ENCODE measurements around the gene NAALADL2.
A peak's percentile ranks its signal among the peaks of the same experiment; 100 is the strongest.
"Not testable (repeated sequence)": the region's sequence is repeated elsewhere in the genome, so short reads cannot be mapped to it uniquely, and the experiment has no call there.

NAALADL2 gene

GRCh38 chr3:175343946-175344345 is 484.8 kb downstream of the NAALADL2 start:
- TF ChIP-seq CTCF (IDR thresholded peaks at IDR 0.05; ENCODE audit: low read depth, low read length) = no peak
- DNase-seq (ENCODE audit: extremely low read depth, low read depth) = no peak

GRCh38 chr3:175346573-175347356 is 487.6 kb downstream of the NAALADL2 start:
- no peak for TF ChIP-seq CTCF (IDR thresholded peaks at IDR 0.05; ENCODE audit: low read depth, low read length)
- peak; percentile 72 for DNase-seq (ENCODE audit: extremely low read depth, low read depth)

- no peak for TF ChIP-seq CTCF (IDR thresholded peaks at IDR 0.05; ENCODE audit: low read depth, low read length)
- DNase-seq (ENCODE audit: extremely low read depth, low read depth) = no peak
Measured at GRCh38 chr3:175349168-175349567, 490.0 kb downstream of the NAALADL2 start.

GRCh38 chr3:175355801-175356335 is 496.7 kb downstream of the NAALADL2 start:
- no peak for DNase-seq (ENCODE audit: extremely low read depth, low read depth)
- TF ChIP-seq CTCF (IDR thresholded peaks at IDR 0.05; ENCODE audit: low read depth, low read length) = no peak

- no peak for TF ChIP-seq CTCF (IDR thresholded peaks at IDR 0.05; ENCODE audit: low read depth, low read length)
- DNase-seq (ENCODE audit: extremely low read depth, low read depth) = no peak
Measured at GRCh38 chr3:175356899-175357324, 497.8 kb downstream of the NAALADL2 start.

- TF ChIP-seq CTCF (IDR thresholded peaks at IDR 0.05; ENCODE audit: low read depth, low read length) = no peak
- DNase-seq (ENCODE audit: extremely low read depth, low read depth) = no peak
Measured at GRCh38 chr3:175357758-175358157, 498.6 kb downstream of the NAALADL2 start.

- no peak for DNase-seq (ENCODE audit: extremely low read depth, low read depth)
- TF ChIP-seq CTCF (IDR thresholded peaks at IDR 0.05; ENCODE audit: low read depth, low read length) = no peak
Measured at GRCh38 chr3:175358935-175359334, 499.8 kb downstream of the NAALADL2 start.

GRCh38 chr3:175370426-175370825 is 511.3 kb downstream of the NAALADL2 start:
- not testable (repeated sequence) for DNase-seq (ENCODE audit: extremely low read depth, low read depth)

GRCh38 chr3:175371187-175371586 is 512.1 kb downstream of the NAALADL2 start:
- DNase-seq (ENCODE audit: extremely low read depth, low read depth) = not testable (repeated sequence)
